Nephron progenitor cell (in vitro differentiated cells): Measurements from ENCODE around the gene NR4A1.
A peak's percentile ranks its signal among the peaks of the same experiment; 100 is the strongest.

Experiments used
- DNase-seq: peaks from one replicate; pipeline ENCODE4 v3.0.0; 2021
- H3K27ac Mint-ChIP-seq: 2 replicates; pipeline ENCODE4 v1.8.0; 2021; ENCODE audit warnings: mild to moderate bottlenecking, moderate library complexity, mixed read lengths
- H3K27me3 Mint-ChIP-seq: 2 replicates; pipeline ENCODE4 v1.8.0; 2021; ENCODE audit warnings: mild to moderate bottlenecking, low read depth, mixed read lengths; ENCODE audit not compliant: poor library complexity
- H3K36me3 Mint-ChIP-seq: 2 replicates; pipeline ENCODE4 v1.8.0; 2021; ENCODE audit warnings: low read depth, mixed read lengths
- H3K4me1 Mint-ChIP-seq: 2 replicates; pipeline ENCODE4 v1.8.0; 2021; ENCODE audit warnings: mixed read lengths
- H3K4me3 Mint-ChIP-seq: 2 replicates; pipeline ENCODE4 v1.8.0; 2021; ENCODE audit warnings: mild to moderate bottlenecking, moderate library complexity, mixed read lengths
- H3K9me3 Mint-ChIP-seq: 2 replicates; pipeline ENCODE4 v1.8.0; 2021; ENCODE audit warnings: mild to moderate bottlenecking, moderate library complexity, mixed read lengths
- TF ChIP-seq, protein P1 (sequence below): fragments of 200-600 bp; sonication (generic); IDR thresholded peaks from 2 replicates; pipeline ENCODE4 v1.5.0; 2021; ENCODE audit warnings: antibody characterized with exemption

Gene NR4A1

DNA sequence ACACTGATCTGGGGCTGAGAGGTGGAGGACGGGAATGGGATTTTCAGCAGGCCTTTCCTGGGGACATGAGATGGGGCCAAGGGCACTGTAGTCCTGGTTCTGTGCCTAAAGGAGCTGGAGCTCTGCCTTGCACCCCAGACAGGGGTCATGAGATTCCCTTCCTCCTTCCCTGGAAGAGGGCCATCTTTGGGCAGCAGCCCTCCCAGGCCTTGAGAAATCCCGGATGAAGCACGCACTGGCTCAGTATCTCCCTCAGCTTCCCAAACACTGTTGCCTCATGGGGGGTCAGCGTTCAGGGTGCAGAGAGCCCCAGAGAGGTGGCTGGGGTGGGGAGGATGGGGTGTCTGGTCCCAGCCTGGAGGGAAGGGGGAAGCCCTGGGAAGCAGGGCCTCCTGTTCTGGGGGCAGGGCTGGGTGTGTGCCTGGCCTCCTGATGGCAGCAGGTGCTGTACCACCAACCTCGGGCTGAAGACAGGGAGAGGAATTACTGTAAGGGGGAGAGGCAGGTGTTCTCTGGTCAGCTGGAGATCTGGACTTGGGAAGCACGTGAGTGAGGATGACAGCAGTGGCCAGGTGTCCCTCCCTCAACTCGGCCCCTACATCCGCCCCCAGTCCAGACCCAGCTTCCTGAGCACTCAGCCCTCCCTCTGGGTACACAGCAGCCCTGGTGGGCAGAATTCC is 8.4 kb upstream of the NR4A1 start:
- Mint-ChIP-seq H3K4me3 (no peak overlapping the region), H3K27me3 (peaks cover 9% of the 10 kb centered on the region), H3K4me1 (peaks cover 19% of the 10 kb centered on the region), H3K36me3 (no peaks in the 10 kb centered on the region), H3K9me3 (no peaks in the 10 kb centered on the region), H3K27ac (peak overlapping the region; percentile 29)
- no peak for DNase-seq
- TF ChIP-seq, protein P1, sequence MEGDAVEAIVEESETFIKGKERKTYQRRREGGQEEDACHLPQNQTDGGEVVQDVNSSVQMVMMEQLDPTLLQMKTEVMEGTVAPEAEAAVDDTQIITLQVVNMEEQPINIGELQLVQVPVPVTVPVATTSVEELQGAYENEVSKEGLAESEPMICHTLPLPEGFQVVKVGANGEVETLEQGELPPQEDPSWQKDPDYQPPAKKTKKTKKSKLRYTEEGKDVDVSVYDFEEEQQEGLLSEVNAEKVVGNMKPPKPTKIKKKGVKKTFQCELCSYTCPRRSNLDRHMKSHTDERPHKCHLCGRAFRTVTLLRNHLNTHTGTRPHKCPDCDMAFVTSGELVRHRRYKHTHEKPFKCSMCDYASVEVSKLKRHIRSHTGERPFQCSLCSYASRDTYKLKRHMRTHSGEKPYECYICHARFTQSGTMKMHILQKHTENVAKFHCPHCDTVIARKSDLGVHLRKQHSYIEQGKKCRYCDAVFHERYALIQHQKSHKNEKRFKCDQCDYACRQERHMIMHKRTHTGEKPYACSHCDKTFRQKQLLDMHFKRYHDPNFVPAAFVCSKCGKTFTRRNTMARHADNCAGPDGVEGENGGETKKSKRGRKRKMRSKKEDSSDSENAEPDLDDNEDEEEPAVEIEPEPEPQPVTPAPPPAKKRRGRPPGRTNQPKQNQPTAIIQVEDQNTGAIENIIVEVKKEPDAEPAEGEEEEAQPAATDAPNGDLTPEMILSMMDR: no peak

DNA sequence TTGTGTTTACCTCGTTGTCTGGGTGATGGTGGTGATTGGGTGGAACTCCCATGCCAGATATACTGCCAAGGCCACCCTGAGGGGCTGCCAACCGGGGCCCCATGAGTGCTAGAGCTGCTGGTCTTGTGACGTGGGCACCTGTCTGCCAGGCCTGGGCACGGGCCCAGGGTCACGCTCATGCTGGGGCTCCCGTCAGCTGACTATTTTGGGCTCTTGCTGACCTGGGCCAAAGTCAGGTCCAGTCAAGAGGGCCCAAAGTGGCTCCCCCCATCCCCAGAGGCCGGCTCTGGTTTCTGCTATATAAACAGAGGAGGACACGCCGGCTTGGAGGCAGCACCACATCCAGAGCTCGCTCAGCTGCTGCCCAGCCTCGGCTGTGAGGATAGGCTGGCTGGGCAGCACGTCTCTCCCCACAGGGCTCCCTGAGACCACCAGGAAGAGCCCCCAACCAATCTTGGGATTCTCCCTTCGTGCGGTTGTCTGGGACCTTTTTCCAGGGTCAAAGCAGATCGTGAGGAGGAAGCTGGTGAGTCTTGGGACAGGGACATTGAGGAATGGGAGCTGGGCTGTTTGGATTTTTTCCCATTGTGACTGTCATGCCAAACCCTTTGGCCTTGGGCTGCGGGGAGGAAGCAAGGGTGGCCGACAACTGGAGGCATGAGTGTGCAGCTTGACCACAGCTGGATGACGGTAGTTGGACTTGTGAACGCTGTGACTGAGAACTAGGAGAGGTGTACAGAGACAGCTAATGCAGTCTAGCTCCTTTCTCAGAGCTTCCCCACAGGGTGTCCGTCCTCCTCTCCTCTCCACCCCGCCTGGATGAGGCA is 7.6 kb upstream of the NR4A1 start:
- H3K4me3 Mint-ChIP-seq: no peak overlapping the region
- peaks cover 12% of the 10 kb centered on the region for H3K4me1 Mint-ChIP-seq
- TF ChIP-seq, protein P1: no peak
- no peak overlapping the region for H3K27ac Mint-ChIP-seq
- H3K36me3 Mint-ChIP-seq: no peaks in the 10 kb centered on the region
- H3K27me3 Mint-ChIP-seq: peaks cover 9% of the 10 kb centered on the region
- H3K9me3 Mint-ChIP-seq: no peaks in the 10 kb centered on the region
- DNase-seq: no peak

DNA sequence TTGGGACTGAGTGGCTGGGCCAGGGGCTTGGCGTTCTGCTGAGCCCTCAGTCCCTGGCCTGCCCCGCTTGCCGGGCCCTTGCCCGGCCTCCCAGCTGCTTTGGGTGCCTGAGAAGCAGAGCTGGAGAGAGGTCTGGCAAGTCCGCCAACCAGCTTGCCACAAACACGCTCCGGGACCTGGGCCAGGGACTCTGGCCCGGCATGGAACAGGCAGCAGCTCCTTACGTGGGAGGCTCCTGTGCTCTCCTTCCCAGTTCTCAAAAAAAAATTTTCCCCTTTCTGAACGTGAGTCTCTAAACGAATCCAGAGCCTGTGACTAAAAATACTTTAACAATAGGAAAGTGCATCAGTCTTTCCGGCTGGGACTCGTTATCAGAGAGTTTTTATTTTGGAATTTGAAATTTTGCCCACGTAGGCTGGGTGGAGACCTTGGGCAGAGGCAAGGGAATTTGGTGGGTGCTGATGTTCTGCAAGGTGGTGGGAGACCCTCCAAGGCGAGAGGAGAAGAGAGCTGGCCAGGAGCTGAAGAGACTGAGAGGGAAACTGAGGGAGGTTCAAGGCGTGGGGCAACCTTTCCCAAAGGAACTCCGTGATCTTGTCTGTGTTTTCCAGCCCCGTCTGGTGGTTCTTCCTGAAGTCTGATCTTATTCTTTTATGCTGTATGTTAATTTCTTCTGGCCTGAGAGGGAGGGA is 6.8 kb upstream of the NR4A1 start:
- TF ChIP-seq, protein P1: no peak
- DNase-seq: no peak
- H3K9me3 Mint-ChIP-seq: no peaks in the 10 kb centered on the region
- H3K4me1 Mint-ChIP-seq: peaks cover 11% of the 10 kb centered on the region
- H3K27ac Mint-ChIP-seq: peak overlapping the region; percentile 44
- no peaks in the 10 kb centered on the region for H3K36me3 Mint-ChIP-seq
- peaks cover 8% of the 10 kb centered on the region for H3K27me3 Mint-ChIP-seq
- no peak overlapping the region for H3K4me3 Mint-ChIP-seq

DNA sequence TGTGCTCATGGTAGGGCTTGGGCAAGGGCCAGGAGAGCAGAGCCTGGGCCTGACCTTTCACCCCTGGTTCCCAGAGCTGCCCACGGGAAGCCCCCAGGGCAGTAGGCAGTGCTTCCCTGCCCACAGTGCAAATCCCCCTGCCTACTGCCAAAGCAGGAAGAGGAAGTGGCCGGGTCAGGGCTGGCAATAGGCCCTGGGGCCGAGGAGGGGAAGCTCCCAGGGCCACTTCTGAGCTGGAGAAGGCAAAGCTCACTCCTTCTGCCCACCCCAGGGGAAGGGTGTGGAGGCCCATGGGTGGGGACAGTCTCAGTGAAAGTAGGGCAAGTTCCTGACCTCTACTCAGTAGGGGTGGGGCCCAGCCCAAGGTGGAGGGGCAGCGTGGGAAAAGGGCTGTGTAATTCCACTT is 5.4 kb upstream of the NR4A1 start:
- H3K36me3 Mint-ChIP-seq: no peaks in the 10 kb centered on the region
- H3K27ac Mint-ChIP-seq: no peak overlapping the region
- H3K4me3 Mint-ChIP-seq: no peak overlapping the region
- no peaks in the 10 kb centered on the region for H3K9me3 Mint-ChIP-seq
- H3K4me1 Mint-ChIP-seq: peaks cover 23% of the 10 kb centered on the region
- TF ChIP-seq, protein P1: no peak
- H3K27me3 Mint-ChIP-seq: peaks cover 17% of the 10 kb centered on the region
- no peak for DNase-seq

DNA sequence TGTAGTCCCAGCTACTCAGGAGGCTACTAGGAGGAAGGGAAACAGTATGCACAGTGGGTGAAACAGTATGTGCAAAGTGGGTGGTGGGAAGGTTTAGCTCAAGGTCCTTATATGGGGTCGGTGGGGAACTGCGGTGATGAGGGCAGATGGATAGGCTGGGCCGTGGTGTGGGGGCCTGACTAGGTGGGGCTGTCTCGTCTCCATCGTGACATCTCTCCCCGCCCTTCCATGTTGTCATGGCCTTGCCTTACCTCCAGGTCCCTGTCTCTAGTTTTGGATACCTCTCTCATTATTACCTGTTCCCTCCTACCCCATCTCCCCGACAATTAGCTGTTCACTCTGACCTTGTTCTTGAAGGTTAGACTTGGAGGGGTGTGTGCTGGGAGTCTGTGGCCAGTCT is 4.4 kb upstream of the NR4A1 start:
- TF ChIP-seq, protein P1: no peak
- Mint-ChIP-seq H3K9me3 (no peaks in the 10 kb centered on the region), H3K4me1 (peaks cover 26% of the 10 kb centered on the region), H3K4me3 (no peak overlapping the region), H3K27ac (no peak overlapping the region), H3K36me3 (no peaks in the 10 kb centered on the region), H3K27me3 (peaks cover 17% of the 10 kb centered on the region)
- no peak for DNase-seq
